ENCODE measurements around the gene SLC25A24.

- TF ChIP-seq CTCF (IDR thresholded peaks at IDR 0.05; ENCODE audit: insufficient read depth, low read depth, low read length) (no peak), EZH2 (IDR thresholded peaks at IDR 0.05; ENCODE audit: insufficient read depth, low read length) (no peak)
Measured at GRCh38 chr1:108107658-108108057, 92.5 kb downstream of the SLC25A24 start.
